Ovary (tissue), 3 donors: ENCODE results near the gene NAMPT.

Experiments
- CTCF ChIP-seq, 3 donors: fragments of 450-650 bp in 2 of 3; fragments of 200-600 bp in 1 of 3; IDR thresholded peaks; one replicate each; pipeline versions ENCODE4 v1.5.1 to v1.8.0; 2016 to 2022; ENCODE audit warnings: antibody characterized with exemption in 3 of 3, mild to moderate bottlenecking in 1 of 3
- EP300 ChIP-seq: sonication (generic); formaldehyde crosslinking; IDR thresholded peaks from one replicate; pipeline ENCODE4 v1.6.1; 2017; ENCODE audit warnings: antibody characterized with exemption
- POLR2A ChIP-seq: fragments of 450-650 bp; IDR thresholded peaks from one replicate; pipeline ENCODE4 v1.6.1; 2017; ENCODE audit warnings: antibody characterized with exemption, mild to moderate bottlenecking, moderate library complexity
- donor health status: DM: no; HTN: no; CAD: no.

- TF ChIP-seq CTCF (IDR thresholded peaks at IDR 0.05), result no peak
- no peak for TF ChIP-seq POLR2A
- no peak for TF ChIP-seq EP300
These were observed 35.3 kb downstream of the NAMPT start for GRCh38 chr7:106249488-106249887.
